GM18858 (cell line): ENCODE results near the gene NOLC1.
"Not testable (repeated sequence)": the region's sequence is repeated elsewhere in the genome, so short reads cannot be mapped to it uniquely, and the experiment has no call there.

ENCODE experiments used
- ATAC-seq: cut with Tn5 transposase; IDR thresholded peaks from one replicate; pipeline ENCODE4 v1.9.1; 2021; ENCODE audit not compliant: unreplicated experiment

The NOLC1 gene

DNA sequence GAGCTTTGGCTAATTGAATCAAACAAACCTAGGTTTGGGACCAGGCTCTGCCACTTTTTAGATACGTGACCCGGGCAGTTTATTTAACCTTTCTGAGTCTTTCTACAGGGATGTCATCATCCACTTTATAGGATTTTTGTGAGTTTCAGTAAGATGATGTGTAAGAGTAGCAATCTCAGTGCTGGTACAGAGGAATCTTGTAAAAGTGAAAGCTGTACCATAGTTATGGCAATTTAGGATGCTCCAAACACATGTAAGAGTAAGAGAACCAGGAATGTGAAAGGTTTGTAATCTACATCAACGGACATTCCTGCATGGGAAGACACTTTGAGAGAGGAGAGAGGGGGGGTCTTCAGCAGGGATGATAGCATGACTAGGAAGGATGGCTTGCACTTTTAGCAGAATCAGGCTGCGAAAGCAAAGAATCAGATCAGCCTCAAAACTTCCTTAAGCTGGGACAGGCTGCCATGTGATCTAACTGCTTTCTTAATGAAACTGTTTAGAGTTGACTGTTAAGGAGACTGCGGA is 968 bp downstream of the NOLC1 start:
- ATAC-seq = no peak

DNA sequence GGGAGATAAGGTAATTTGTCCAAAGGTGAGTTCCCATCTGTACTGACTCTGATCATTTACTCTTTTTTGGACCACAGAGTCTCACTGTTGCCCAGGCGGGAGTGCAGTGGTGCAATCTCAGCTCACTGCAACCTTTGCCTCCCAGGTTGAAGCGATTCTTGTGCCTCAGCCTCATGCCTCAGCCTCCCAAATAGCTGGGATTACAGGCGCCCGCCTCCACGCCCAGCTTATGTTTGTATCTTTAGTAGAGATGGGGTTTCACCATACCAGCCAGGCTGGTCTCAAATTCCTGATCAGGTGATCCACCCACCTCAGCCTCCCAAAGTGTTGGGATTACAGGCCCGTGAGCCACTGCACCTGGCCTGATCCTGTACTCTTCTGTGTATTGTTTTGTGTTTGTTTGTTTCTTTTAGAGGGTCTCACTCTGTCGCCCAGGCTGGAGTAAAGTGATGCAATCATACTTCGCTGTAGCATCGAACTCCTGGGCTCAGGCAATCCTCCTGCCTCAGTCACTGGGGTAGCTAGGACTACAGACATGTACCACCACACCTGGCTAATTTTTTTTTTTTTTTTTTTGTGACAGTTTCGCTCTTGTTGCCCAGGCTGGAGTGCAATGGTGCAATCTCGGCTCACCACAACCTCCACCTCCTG is 2.4 kb downstream of the NOLC1 start:
- no peak for ATAC-seq

DNA sequence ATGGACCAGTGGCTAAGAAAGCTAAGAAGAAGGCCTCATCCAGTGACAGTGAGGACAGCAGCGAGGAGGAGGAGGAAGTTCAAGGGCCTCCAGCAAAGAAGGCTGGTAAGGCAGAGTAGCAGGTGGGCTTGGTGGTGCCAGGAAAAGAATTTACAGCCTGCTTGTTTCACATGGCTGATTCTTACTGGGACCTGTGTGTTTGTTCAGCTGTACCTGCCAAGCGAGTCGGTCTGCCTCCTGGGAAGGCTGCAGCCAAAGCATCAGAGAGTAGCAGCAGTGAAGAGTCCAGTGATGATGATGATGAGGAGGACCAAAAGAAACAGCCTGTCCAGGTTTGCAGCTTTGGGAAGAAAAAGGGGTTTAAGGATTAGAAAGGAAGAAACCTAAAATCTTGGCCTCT is 5.0 kb downstream of the NOLC1 start:
- ATAC-seq = no peak

DNA sequence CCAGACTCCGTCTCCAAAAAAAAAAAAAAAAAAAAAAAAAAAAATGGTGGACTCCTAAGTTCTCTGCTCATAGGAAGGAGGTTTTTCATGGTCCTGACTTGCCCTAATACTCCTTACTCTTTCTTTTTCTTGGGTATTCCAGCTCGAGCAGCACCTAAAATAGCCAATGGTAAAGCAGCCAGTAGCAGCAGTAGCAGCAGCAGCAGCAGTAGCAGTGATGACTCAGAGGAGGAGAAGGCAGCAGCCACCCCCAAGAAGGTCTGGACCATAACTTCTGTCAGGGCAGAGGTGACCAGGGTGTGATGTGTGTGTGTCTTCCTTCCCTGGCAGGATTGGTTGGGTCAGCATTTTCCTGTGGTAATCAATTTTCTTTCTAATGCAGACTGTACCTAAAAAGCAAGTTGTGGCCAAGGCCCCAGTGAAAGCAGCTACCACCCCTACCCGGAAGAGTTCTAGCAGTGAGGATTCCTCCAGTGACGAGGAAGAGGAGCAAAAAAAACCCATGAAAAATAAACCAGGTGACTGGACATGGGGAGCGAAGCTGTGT is 6.9 kb downstream of the NOLC1 start:
- ATAC-seq = no peak

DNA sequence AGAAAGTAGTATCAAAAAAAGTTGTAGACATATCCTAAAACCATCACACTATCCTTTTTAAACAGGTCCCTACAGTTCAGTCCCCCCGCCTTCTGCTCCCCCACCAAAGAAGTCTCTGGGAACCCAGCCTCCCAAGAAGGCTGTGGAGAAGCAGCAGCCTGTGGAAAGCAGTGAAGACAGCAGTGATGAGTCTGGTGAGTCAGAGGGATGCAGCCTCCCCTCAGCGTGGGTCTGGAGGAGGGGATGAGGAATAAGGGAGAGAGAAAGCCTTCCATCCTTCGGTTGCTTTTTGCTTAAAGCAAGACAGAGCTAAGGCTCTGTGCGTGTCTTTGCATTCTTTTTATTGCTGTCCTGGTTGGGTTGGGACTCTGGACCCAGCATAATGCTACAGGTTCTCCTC is 7.6 kb downstream of the NOLC1 start:
- no peak for ATAC-seq

DNA sequence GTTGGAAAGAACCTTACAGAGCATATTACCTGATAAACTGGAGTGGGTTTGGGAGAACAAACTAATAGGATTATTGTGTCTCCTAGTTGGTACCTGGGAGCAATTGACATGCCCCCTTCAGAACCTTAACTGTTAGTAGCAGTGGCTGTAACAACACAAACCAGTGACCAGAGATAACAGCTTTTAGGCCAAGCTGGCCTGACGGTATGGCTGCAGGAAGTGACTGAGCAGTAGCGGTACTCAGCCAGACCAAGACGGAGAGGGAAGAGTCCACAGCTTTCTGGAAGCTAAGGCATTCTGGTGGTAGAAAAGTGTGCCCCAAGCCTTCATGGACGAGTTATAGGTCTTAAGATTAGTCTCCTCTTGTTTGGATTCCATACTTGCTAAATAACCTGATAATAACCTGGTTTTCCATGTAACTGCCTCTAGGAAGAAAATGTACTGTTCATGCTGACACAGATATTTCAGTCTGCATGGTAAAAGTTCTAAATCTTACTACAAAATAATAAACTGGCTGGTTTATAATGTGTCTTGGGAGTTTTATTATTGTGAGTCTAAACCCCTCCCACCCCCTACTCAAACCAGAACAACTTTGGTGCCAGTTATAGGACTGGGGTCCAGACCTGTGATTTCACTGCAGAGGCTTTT is 11.3 kb downstream of the NOLC1 start:
- ATAC-seq = no peak

DNA sequence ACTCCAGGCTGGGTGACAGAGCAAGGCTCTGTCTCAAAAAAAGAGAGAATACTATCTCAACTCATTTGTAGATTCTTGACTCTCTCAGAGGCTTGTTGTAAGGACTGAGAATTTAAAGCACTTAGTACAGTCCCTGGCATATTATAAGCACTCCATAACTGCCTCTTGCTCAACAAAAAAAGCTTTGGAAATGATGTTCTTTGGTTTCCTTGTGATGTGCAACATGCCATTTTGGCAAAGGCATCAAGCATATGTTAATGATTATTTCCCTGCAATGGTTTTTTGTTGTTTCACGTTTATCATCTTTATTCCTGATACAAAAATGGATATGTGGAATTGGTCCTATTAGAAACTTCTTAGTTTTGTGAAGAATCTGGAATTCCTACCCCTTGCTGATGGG is 15.7 kb downstream of the NOLC1 start:
- no peak for ATAC-seq

DNA sequence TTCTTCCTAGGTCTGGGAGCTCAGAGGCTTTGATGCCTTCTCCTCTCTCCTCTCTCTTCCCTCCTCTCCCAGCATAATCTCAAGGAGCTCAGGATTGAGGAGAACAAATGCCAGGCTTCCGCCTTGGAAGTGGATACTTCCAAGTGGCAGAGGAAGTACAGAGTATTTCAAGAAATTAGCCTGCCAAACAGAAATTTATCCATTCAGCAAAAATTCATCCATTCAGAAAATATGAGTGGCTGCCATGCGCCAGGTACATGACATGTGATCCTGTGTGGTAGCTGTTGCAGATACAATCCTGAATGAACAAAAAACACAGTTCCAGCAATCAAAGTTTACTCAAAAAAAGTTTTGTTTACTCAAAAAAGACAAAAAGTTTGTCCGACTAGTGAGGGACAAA is 18.4 kb downstream of the NOLC1 start:
- ATAC-seq = no peak

DNA sequence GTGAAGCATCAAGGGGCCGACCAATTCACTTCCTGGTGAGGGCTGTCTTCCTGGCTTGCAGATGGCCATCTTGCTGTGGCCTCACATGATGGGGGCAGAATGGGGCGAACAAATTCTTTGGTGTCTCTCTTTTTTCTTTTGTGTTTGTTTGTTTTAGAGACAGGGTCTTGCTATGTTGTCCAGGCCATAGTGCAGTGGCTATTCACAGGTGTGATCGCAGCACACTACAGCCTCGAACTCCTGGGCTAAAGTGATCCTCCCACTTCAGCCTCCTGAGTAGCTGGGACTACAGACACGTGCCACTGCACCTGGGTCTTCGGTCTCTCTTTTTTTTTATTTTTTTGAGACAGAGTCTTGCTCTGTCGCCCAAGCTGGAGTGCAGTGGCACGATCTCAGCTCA is 20.1 kb downstream of the NOLC1 start:
- no peak for ATAC-seq

DNA sequence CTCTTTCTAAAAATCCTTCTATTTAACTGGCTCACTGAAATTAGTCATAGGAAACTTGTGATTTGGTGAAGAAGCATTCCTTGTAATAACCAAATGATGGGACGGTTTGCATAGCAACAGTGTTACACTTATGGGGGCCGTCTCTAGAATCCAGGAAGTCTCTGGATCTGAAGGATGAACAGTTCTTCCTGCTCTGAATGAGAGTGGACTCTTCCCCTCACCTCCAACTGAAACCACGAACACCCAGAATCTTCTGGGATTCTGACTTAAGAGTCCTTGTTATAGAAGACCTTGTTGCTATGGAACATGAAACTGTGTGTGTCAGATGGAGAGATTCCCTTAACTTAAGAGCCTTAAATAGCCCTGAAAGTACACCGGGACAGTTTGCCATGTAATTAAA is 23.2 kb downstream of the NOLC1 start:
- ATAC-seq = no peak

DNA sequence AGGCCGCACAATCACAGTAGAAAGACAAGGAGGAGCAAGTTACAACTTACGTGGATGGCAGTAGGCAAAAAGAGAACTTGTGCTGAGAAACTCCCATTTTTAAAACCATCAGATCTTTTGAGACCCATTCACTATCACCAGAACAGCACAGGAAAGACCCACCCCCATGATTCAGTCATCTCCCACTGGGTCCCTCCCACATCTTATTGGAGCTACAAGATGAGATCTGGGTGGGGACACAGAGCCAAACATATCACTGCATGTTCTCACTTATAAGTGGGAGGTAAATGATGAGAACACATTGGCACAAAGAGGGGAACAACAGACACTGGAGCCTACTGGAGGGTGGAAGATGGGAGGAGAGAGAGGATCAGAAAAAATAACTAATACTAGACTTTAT is 32.4 kb downstream of the NOLC1 start:
- no peak for ATAC-seq

DNA sequence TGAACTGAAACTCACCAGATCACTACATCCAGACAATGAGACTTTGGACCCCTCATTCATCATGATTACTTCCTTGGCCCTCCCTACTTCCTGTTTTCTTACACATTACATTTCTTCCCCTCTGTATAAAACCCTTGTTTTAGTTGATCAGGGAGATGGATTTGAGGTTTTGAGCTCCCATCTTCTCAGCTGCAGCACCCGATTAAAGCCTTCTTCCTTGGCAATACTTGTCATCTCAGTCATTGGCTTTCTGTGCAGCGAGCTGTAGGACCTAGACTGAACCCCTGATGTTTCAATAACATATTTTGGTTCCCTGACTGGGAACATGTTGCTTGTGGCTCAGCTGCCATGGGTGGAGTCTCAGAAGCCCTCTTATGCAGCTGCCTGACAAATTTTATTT is 33.1 kb downstream of the NOLC1 start:
- no peak for ATAC-seq

DNA sequence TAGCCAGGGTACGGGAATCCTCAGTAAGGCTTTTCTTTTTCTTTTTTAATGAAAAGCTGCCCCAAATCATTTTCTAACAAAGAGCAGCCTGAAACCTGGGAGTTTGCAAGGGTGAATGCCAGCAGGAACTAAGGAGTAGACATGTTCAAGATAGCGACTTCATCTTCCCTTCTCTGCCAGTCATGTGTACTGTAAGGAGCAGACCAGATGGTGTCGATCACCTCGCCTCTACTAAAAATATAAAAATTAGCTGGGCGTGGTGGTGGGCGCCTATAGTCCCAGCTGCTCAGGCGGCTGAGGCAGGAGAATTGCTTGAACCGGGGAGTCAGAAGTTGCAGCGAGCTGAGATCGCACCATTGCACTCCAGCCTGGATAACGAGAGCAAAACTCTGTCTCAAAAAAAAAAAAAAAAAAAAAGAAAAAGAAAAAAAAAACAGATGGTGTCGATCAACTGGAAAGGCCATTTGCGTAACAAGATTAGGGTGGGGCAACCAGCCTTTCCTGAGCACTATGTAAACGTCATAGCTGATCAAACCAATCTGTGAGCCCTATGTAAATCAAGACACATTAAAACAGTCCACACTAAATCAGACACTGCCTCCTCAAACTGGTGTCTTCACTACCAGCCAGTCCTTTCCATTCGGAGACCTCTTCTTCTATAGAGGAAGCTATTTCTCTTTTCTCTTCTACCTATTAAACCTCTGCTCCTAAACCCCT is 33.8 kb downstream of the NOLC1 start:
- no peak for ATAC-seq

DNA sequence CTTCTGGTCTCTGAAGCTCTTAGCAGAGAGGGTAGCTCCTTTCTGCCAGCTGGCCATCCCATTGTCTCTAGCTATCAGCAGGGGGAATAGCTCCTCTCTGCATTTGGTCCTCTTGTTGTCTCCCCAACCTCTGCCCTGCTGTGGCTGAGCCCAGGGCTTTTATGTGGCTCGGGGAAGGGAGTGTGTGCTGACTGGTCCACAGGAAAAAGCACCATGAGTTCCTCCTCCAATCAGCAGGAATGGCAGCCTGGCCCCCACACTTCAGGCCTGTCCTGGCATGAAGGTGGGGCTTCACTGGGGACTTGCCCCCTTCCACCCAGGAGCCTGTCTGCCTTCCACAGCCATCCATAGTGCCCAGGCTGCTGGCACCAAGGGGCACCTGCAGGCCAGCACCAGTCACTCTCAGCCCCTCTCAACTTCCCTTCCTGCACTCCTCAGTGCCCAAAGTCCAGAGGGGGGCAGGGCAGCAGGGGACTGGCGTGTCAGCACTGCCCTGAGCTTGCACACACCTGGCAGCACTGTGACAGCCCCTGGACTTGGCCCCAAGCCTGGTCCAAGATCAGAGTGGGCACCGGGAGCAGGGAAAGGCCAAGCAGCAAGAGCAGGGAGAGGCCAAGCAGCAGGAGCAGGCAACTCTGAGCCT is 36.2 kb downstream of the NOLC1 start:
- no peak for ATAC-seq

DNA sequence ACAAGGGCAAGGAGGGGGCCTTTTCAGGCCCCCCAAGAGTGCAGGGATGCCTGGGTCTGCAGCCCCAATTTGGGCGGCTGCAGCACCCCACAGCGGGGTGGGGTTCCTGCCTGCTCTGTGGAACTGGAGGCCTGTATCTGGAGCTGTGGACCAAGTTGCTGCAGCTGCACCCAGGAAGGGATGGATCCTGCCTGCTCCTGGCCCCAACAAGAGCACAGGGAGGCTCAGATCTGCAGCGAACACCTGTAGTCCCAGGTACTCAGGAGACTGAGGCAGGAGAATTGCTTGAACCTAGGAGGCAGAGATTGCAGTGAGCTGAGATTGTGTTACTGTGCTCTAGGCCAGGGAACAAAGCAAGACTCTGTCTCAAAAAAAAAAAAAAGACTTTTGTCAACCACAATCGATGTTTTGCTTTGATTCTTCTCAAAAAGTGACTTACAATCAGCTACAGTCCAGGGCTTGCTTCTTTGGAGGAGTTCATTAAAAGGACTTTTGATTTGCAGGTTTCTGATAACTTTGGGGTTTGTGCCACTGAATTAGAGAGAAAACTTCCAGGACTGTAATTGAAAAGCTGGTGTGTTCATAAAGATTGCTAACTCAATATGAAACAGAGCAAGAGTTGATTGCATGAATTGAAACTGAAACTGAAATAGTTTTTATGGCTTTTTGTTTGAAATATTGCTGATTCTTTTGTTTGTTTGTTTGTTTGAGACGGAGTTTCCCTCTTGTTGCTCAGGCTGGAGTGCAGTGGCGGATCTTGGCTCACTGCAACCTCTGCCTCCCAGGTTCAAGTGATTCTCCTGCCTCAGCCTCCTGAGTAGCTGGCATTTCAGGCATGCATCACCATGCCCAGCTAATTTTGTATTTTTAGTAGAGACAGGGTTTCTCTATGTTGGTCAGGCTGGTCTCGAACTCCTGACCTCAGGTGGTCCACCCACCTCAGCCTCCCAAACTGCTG is 37.0 kb downstream of the NOLC1 start:
- ATAC-seq = not testable (repeated sequence)

DNA sequence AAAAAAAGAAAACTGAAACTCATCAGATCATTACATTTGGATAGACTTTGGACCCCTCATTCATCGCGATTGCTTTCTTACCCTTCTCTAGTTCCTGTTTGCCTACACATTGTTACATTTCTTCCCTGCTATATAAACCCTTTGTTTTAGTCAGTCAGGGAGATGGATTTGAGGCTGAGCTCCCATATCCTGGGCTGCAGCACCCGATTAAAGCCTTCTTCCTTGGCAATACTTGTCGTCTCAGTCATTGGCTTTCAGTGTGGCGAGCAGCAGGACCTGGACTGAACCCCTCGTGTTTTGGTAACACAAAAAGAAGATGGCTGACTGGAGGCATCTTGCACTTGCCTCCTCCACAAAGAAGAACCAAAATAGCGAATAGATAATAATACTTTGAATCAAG is 39.8 kb downstream of the NOLC1 start:
- ATAC-seq = no peak

DNA sequence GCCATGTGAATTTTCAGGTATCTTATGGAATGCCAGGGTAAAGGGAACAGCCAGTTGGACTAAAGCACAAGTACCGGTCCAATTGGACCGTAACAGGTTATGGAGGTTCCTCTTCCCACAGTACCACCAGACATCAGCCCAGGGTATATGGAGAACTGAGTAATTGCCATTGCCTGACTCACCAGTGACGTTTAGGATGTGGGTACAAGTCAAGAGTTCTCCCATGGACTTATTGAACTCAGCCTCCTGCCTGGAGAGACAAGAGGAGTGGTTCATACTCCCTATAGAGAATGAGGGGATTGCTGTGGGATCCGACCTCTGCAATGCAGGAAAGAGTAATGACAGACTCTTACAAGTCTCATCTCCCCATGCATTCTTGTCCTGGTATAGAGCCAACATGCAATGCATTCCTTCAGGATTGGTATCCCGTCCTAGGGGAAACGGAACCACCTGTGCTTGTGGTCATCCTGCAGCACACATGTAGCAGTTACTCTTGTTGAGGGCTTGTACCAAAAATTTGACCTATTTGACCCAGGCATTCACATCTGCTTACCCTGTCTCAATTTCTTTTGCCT is 43.2 kb downstream of the NOLC1 start:
- ATAC-seq = no peak

DNA sequence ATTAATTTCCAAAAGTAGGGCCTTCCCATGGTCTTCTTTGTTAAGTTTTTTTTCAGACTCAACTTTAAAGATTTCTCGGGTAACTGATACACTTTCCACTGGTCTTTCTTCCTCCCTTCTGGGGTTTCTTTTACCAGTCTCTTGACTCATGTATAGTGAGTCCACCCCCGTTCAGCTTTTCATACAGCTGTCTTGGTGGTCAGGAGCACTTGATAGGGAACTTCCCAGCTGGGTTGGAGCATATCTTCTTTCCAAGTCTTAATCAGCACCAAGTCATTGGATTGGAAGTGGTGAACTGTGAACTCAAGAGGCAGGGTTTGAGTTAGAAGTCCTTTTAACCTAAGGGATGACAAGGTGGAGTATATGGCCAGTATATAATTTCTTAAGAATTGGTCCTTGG is 44.7 kb downstream of the NOLC1 start:
- no peak for ATAC-seq

DNA sequence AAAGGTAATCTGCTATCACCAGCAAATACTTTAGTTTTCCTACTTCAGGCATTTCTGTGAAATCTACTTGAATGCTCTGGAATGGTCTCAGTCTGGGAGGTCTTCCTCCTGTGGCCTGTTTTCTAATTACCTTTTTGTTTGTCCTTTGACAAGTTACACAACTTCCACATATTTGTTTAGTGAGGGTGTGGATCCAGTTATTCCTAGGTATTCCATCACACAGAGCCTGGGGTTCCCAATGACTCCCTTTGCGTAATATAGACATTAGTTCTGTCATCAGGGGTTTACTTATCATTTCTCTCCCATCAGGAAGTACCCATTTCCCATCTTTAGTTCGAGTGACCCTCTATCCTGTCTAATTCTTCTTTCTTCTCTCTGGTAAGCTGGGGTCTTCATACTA is 45.8 kb downstream of the NOLC1 start:
- ATAC-seq = no peak
